Neural crest cell (in vitro differentiated cells): ENCODE measurements around the gene ZNF709. TPM values are rescaled to one million over a fixed set of nuclear protein-coding genes. Genes with fewer than 3 reads are reported as not detected.
A peak's percentile ranks its signal among the peaks of the same experiment; 100 is the strongest.

ENCODE experiments used
- DNase-seq: peaks from one replicate; pipeline ENCODE4 v3.0.0; 2021; ENCODE audit warnings: low read depth, mixed read lengths, low spot score
- H3K27ac Mint-ChIP-seq: one replicate; pipeline ENCODE4 v1.8.0; 2021; ENCODE audit warnings: mild to moderate bottlenecking, mixed read lengths; ENCODE audit not compliant: unreplicated experiment
- H3K27me3 Mint-ChIP-seq: 2 replicates; pipeline ENCODE4 v1.8.0; 2021; ENCODE audit warnings: low read depth, mild to moderate bottlenecking, mixed read lengths
- H3K36me3 Mint-ChIP-seq: 2 replicates; pipeline ENCODE4 v1.8.0; 2021; ENCODE audit warnings: low read depth, mild to moderate bottlenecking, mixed read lengths
- H3K4me1 Mint-ChIP-seq: 2 replicates; pipeline ENCODE4 v1.8.0; 2021; ENCODE audit warnings: mixed read lengths
- H3K4me3 Mint-ChIP-seq: one replicate; pipeline ENCODE4 v1.8.0; 2021; ENCODE audit warnings: mild to moderate bottlenecking, mixed read lengths
- H3K9me3 Mint-ChIP-seq: 2 replicates; pipeline ENCODE4 v1.8.0; 2021; ENCODE audit warnings: mixed read lengths
- long read RNA-seq: library from polyadenylated mRNA; unstranded; transcript quantifications from one replicate; pipeline ENCODE4 v2.0.0, GENCODE V29; 2020
- total RNA-seq: library from RNA; stranded (reverse); gene quantifications from 2 replicates; pipeline ENCODE4 v1.2.1, GENCODE V29; 2021
- TF ChIP-seq, protein P1 (sequence below): fragments of 200-600 bp; sonication (generic); conservative IDR thresholded peaks from 2 replicates; pipeline ENCODE4 v1.5.0; 2021; ENCODE audit warnings: antibody characterized with exemption, mild to moderate bottlenecking

The ZNF709 gene
- 8.8 and 8.9 TPM in 2 replicates for total RNA-seq
- long read RNA-seq, full-length matches to known transcripts: 9 of 9 reads
- long read RNA-seq, partial matches to known transcripts: 0 of 9 reads
- long read RNA-seq, other reads (novel, unspliced or antisense): 0 of 9 reads

DNA sequence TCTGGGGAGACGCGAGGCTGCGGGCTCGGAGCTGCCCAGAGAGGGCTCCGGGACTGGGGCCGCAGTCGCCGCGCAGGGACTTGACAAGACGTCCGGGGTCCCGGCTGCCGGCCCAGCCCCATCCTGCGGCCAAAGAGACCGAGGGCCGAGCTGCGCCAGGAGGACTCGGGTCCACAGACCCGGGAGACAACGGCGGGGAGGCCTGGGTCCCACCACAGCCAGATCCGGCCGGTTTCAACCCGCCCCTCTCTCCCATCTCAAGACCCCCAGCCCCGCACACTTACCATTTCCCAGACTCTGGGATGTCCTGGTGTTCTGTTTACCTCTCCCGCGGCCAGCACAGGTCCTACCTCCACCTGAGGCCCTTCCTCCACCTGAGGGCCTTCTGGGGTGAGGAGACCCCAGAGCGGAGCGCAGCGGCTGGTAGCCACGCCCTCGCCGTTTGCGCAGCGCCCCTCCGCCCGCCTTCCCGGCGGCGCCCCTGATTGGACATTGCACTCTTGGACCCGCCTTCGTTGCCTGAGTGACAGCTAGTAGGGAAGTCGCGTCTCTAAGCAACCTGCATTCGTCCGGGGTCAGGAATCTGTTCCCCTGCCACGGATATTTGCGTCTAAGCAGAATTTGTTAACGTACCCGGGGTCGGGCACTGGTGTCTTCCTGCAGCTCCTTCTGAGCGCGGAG, at the start of gene ZNF709:
Gene ZNF709 (minus strand): TSS at position 446 of the 681 bp plus-strand sequence. CDS start 159 bp downstream, at position 287.
- DNase-seq: peak; percentile 97
- TF ChIP-seq, protein P1, sequence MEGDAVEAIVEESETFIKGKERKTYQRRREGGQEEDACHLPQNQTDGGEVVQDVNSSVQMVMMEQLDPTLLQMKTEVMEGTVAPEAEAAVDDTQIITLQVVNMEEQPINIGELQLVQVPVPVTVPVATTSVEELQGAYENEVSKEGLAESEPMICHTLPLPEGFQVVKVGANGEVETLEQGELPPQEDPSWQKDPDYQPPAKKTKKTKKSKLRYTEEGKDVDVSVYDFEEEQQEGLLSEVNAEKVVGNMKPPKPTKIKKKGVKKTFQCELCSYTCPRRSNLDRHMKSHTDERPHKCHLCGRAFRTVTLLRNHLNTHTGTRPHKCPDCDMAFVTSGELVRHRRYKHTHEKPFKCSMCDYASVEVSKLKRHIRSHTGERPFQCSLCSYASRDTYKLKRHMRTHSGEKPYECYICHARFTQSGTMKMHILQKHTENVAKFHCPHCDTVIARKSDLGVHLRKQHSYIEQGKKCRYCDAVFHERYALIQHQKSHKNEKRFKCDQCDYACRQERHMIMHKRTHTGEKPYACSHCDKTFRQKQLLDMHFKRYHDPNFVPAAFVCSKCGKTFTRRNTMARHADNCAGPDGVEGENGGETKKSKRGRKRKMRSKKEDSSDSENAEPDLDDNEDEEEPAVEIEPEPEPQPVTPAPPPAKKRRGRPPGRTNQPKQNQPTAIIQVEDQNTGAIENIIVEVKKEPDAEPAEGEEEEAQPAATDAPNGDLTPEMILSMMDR: no peak
- no peaks in the 10 kb centered on the region for H3K9me3 Mint-ChIP-seq
- H3K27me3 Mint-ChIP-seq: no peaks in the 10 kb centered on the region
- H3K4me1 Mint-ChIP-seq: peaks cover 35% of the 10 kb centered on the region
- H3K27ac Mint-ChIP-seq: peak within 1 kb of the TSS; percentile 96
- peak within 1 kb of the TSS; percentile 94 for H3K4me3 Mint-ChIP-seq
- H3K36me3 Mint-ChIP-seq: peaks cover 4% of the 10 kb centered on the region

DNA sequence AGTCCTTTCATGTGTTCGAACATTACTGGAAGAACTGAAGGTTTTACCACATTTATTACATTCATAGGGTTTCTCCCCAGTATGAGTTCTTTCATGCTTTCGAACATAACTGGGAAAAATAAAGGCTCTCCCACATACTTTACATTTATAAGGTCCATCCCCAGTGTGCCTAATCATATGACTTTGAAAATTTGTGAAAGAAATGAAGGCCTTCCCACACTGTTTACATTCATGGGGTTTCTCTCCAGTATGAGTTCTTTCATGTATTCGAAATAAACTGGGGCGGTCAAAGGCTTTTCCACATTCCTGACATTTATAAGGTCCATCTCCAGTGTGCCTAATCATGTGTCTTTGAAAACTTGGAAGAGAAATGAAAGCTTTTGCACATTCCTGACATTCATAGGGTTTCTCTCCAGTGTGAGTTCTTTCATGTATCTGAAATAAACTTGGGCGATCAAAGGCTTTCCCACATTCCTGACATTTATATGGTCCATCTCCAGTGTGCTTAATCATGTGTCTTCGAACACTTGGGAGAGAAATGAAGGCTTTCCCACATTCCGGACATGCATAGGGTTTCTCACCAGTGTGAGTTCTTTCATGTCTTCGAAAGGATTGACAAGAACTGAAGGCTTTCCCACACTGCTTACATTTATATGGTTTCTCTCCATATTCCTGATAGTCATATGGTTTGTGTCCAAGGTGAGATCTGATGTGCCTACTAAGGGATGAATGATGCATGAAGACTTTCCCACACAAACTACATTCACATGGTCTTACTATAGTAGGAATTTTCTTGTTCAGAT, 42.6 kb upstream of the ZNF709 start:
- Mint-ChIP-seq H3K9me3 (peaks cover 37% of the 10 kb centered on the region), H3K36me3 (peaks cover 85% of the 10 kb centered on the region), H3K27ac (no peak overlapping the region), H3K4me3 (peak overlapping the region; percentile 42), H3K27me3 (no peaks in the 10 kb centered on the region), H3K4me1 (no peaks in the 10 kb centered on the region)
- TF ChIP-seq, protein P1: no peak
- no peak for DNase-seq

DNA sequence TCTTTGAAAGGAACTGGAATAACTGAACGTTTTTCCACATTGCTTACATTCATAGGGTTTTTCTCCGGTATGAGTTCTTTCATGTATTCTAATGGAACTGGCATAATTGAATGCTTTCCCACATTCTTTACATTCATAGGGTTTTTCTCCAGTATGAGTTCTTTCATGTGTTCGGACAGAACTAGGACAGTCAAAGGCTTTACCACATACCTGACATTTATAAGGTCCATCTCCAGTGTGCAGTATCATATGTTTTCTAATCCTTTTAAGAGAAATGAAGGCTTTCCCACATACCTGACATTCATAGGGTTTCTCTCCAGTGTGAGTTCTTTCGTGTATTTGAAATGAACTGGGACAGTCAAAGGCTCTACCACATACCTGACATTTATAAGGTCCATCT, 41.9 kb upstream of the ZNF709 start:
- no peak for DNase-seq
- no peaks in the 10 kb centered on the region for H3K4me1 Mint-ChIP-seq
- peaks cover 39% of the 10 kb centered on the region for H3K9me3 Mint-ChIP-seq
- H3K4me3 Mint-ChIP-seq: no peak overlapping the region
- TF ChIP-seq, protein P1: no peak
- H3K36me3 Mint-ChIP-seq: peaks cover 88% of the 10 kb centered on the region
- H3K27me3 Mint-ChIP-seq: no peaks in the 10 kb centered on the region
- no peak overlapping the region for H3K27ac Mint-ChIP-seq

DNA sequence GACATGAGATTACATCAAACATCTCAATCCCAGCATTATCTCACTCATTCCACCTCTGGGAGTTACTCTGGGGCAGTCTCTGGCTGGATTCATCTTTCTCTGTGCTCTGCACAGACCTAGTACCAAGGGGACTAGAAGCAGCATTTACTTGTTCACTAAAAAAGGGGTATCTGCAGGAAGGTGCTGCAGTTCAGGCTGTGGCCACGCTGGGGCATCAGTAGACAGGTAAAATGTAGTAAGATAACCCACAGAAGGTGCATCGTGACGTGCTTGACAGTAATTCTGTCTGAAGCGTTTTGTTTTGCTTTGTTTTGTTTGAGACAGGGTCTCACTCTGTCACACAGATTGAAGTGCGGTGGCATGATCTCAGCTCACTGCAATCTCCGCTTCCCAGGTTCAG, 37.4 kb upstream of the ZNF709 start:
- Mint-ChIP-seq H3K4me1 (no peaks in the 10 kb centered on the region), H3K36me3 (peaks cover 74% of the 10 kb centered on the region), H3K4me3 (no peak overlapping the region), H3K27ac (no peak overlapping the region), H3K9me3 (peaks cover 39% of the 10 kb centered on the region), H3K27me3 (peaks cover 2% of the 10 kb centered on the region)
- no peak for DNase-seq
- TF ChIP-seq, protein P1: peak; percentile 17

DNA sequence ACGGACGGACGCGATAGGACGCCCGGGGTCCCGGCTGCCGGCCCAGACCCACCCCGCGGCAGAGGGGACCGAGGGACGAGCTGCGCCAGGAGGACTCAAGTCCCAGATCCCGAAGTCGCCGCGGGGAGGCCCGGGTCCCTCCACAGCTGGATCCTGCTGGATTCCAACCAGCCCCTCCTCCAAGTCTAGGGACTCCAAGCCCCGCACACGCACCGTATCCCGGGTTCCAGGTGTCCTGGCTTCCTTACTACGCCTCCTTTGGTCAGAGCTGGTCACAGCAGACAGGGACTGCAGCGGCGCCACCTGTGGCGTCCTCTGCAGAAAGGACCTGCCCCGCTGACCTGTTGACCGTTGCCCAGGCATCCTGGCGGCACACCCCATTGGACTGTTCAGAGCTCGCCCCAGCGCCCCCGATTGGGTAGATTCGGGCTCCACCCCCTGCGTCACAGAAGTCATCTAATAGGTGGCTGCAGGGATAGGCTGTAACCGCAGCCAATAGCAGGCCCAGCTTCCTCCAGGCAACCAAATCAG, 29.0 kb upstream of the ZNF709 start:
- H3K9me3 Mint-ChIP-seq: peaks cover 21% of the 10 kb centered on the region
- H3K4me1 Mint-ChIP-seq: no peaks in the 10 kb centered on the region
- TF ChIP-seq, protein P1: no peak
- no peak for DNase-seq
- H3K36me3 Mint-ChIP-seq: peaks cover 37% of the 10 kb centered on the region
- H3K4me3 Mint-ChIP-seq: no peak overlapping the region
- no peak overlapping the region for H3K27ac Mint-ChIP-seq
- no peaks in the 10 kb centered on the region for H3K27me3 Mint-ChIP-seq
